Activated CD8-positive, alpha-beta T cell treated with anti-CD3 and anti-CD28 coated beads for 36 hours (primary cell): ENCODE data around the gene REC8. TPM values are rescaled to one million over a fixed set of nuclear protein-coding genes. Genes with fewer than 3 reads are reported as not detected.

Source experiments
- ATAC-seq: fragments of 200-7000 bp; cut with Tn5 transposase; one replicate; pipeline ENCODE4 v1.10.0; 2021; ENCODE audit warnings: mild to moderate bottlenecking, moderate library complexity
- CTCF ChIA-PET: fragments of 350-600 bp; sonication (Branson Sonifier 250); formaldehyde crosslinking; loops from one replicate; lab custom pipeline; 2021; ENCODE audit warnings: antibody characterized with exemption; lab: Charles Lee
- POLR2A ChIA-PET: fragments of 350-600 bp; sonication (Branson Sonifier 250); formaldehyde crosslinking; loops from one replicate; lab custom pipeline; 2021; ENCODE audit warnings: antibody characterized with exemption; lab: Charles Lee
- DNase-seq: peaks from one replicate; pipeline ENCODE4 v3.0.0-alpha.2; 2020
- H3K27ac Mint-ChIP-seq: one replicate; pipeline ENCODE4 v1.8.0; 2021; ENCODE audit warnings: mild to moderate bottlenecking, mixed read lengths
- H3K27me3 Mint-ChIP-seq: one replicate; pipeline ENCODE4 v1.8.0; 2021; ENCODE audit warnings: mixed read lengths
- H3K36me3 Mint-ChIP-seq: one replicate; pipeline ENCODE4 v1.8.0; 2021; ENCODE audit warnings: low read depth, mixed read lengths
- H3K4me1 Mint-ChIP-seq: one replicate; pipeline ENCODE4 v1.8.0; 2021; ENCODE audit warnings: low read depth, mixed read lengths
- H3K4me3 Mint-ChIP-seq: one replicate; pipeline ENCODE4 v1.8.0; 2021; ENCODE audit warnings: mild to moderate bottlenecking, moderate library complexity, mixed read lengths
- H3K9me3 Mint-ChIP-seq: one replicate; pipeline ENCODE4 v1.8.0; 2021; ENCODE audit warnings: mixed read lengths
- intact Hi-C: fragments of 100-400 bp; cut with micrococcal nuclease; formaldehyde crosslinking; loops from one replicate; pipeline ENCODE4 v1.10.0; 2022
- total RNA-seq, 2 experiments: library from RNA; stranded (reverse); gene quantifications; one replicate each; pipeline ENCODE4 v1.2.3, GENCODE V29; 2021
- TF ChIP-seq, protein P1 (sequence below): fragments of 200-600 bp; IDR thresholded peaks from one replicate; pipeline ENCODE4 v1.8.0; 2022; ENCODE audit warnings: antibody characterized with exemption, mild to moderate bottlenecking

REC8 gene
- total RNA-seq, 2 experiments from 2014 or later: 25.0 to 32.9 TPM

DNA sequence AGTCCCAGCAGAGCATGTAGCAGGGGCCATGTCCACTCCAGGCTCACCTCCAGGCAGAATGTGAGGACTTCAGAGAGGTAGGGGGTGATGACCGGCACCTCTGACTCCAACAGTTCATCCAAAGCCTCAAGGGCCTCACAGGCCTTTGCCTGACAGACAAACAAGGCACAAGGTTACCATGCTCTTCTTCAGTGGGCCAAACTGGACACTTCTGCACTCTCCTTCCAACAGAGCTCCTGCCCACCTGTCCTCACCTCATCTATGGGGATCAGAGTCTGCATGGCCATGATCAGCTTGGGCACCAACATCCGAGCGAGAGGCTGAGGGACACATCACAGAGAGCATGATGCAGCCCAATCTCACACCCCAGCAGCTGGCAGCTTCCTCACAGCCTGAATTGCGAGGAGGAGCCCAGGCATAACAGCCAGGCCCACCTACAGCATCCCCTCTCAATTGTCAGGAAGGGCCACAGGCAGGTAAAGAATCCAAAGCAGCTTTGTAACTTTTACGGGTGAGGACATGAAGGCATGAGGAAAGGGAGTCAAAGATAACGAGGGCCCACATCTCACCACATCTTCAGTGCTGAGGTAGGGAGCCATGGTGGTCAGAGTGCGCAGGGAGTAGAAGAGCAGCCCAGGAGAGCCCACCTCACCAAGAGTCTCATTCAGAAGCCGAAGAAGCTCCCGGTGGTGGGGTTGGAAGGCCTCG is 15.1 kb downstream of the REC8 start:
- peaks cover 34% of the 10 kb centered on the region for H3K4me1 Mint-ChIP-seq
- no peak for ATAC-seq
- DNase-seq: no peak
- ChIA-PET POLR2A (interaction anchor here (0.6 to 13.4 kb wide), 9 partner anchors 8 to 127 kb away, joined by 3 to 163 read pairs (median 16); partner anchors contain the start of genes CHMP4A, IRF9, REC8 and TM9SF1), CTCF (interaction anchor here (1.4 kb wide), 1 partner anchor 26 kb away, joined by 5 read pairs; the partner anchor contains the start of gene IRF9)
- intact Hi-C loops: no loop called here
- H3K9me3 Mint-ChIP-seq: no peaks in the 10 kb centered on the region
- peaks cover 33% of the 10 kb centered on the region for H3K36me3 Mint-ChIP-seq
- H3K4me3 Mint-ChIP-seq: peak overlapping the region; percentile 92
- TF ChIP-seq, protein P1, sequence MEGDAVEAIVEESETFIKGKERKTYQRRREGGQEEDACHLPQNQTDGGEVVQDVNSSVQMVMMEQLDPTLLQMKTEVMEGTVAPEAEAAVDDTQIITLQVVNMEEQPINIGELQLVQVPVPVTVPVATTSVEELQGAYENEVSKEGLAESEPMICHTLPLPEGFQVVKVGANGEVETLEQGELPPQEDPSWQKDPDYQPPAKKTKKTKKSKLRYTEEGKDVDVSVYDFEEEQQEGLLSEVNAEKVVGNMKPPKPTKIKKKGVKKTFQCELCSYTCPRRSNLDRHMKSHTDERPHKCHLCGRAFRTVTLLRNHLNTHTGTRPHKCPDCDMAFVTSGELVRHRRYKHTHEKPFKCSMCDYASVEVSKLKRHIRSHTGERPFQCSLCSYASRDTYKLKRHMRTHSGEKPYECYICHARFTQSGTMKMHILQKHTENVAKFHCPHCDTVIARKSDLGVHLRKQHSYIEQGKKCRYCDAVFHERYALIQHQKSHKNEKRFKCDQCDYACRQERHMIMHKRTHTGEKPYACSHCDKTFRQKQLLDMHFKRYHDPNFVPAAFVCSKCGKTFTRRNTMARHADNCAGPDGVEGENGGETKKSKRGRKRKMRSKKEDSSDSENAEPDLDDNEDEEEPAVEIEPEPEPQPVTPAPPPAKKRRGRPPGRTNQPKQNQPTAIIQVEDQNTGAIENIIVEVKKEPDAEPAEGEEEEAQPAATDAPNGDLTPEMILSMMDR: no peak
- H3K27me3 Mint-ChIP-seq: no peaks in the 10 kb centered on the region
- no peak overlapping the region for H3K27ac Mint-ChIP-seq

DNA sequence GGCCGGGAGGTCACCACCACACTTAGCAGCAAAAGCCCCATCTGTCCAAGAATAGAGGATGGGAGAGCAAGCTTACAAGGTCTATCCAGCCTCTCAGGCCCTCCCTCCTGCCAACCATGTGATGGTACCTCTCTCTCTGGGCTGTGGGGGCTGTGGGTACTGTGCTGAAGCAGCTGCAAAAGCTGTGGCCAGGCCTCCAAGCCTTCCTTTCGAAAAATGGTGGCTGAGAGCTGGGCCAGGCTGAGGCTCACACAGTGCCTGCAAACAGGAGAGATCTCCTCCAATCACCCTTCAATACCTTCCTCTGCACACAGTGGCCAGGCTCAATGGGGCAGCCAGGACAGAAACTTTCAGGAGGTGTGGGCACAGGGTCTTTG is 15.6 kb downstream of the REC8 start:
- Mint-ChIP-seq H3K4me3 (peak overlapping the region; percentile 92), H3K9me3 (no peaks in the 10 kb centered on the region), H3K36me3 (peaks cover 35% of the 10 kb centered on the region), H3K27me3 (no peaks in the 10 kb centered on the region), H3K27ac (peak overlapping the region; percentile 85), H3K4me1 (peaks cover 36% of the 10 kb centered on the region)
- ChIA-PET CTCF (interaction anchor here (1.4 kb wide), 1 partner anchor 27 kb away, joined by 5 read pairs; the partner anchor contains the start of gene IRF9), POLR2A (interaction anchor here (0.6 to 13.4 kb wide), 12 partner anchors 8 to 127 kb away, joined by 3 to 163 read pairs (median 8); partner anchors contain the start of genes CHMP4A, IRF9, REC8 and TM9SF1)
- ATAC-seq (no peak), DNase-seq (no peak)
- intact Hi-C loops: no loop called here
- TF ChIP-seq, protein P1: no peak

DNA sequence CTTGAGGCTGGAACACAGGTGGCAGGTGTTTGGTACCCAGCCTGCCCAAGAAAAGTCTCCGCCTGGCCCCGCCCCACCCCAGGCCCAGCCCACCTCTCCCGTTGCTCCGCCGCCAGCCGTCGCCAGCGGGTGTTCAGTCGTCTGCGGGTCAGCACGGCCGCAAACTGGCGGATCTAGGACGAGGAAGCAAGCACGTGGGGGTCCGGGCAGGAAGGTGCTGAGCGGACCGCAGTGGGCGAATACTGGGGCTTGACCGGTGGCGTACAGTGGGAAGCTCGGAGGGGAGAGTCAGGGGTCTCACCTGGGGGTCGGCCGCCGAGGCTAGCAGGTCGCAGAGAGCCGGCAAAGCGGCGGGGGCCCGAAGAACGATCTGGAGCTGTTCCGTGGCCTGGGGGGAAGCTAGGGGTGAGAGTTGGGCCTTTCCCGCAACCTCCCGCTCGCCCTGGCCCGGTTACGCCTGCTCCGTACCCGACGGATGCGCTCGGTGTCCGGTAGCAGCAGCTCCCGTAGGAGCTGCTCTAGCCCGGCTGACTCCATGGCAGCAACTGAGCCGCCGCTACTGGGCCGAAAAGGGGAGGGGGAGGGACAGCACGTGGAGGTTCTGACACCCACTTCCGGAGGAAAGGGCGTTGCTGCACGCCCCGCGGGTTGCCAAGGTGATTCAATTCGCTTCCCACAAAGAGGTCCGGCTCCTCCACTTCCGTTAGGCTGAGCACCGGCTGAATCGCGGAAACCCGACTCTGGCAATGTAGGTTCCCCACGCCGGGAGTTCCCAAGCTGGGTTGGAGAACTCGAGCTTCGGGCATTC is 16.6 kb downstream of the REC8 start, which contains the start of gene IPO4:
IPO4 (minus strand) TSS at position 566 of the 808 bp plus-strand sequence; CDS start at position 537, 29 bp downstream.
- Mint-ChIP-seq H3K4me3 (peak within 1 kb of the TSS; percentile 92), H3K9me3 (no peaks in the 10 kb centered on the region), H3K4me1 (peaks cover 41% of the 10 kb centered on the region), H3K36me3 (peaks cover 36% of the 10 kb centered on the region), H3K27ac (peak within 1 kb of the TSS; percentile 85), H3K27me3 (no peaks in the 10 kb centered on the region)
- ATAC-seq (peak; percentile 95), DNase-seq (peak; percentile 96)
- ChIA-PET CTCF (interaction anchor here (1.0 to 1.4 kb wide), 8 partner anchors 26 to 243 kb away, joined by 3 to 6 read pairs (median 3); partner anchors contain the start of genes CIDEB, IRF9 and MDP1), POLR2A (interaction anchor here (0.8 to 13.4 kb wide), 24 partner anchors 10 to 249 kb away, joined by 3 to 163 read pairs (median 4); partner anchors contain the start of genes CHMP4A, DCAF11, EMC9 and IRF9)
- intact Hi-C loops: no loop called here
- TF ChIP-seq, protein P1: no peak

DNA sequence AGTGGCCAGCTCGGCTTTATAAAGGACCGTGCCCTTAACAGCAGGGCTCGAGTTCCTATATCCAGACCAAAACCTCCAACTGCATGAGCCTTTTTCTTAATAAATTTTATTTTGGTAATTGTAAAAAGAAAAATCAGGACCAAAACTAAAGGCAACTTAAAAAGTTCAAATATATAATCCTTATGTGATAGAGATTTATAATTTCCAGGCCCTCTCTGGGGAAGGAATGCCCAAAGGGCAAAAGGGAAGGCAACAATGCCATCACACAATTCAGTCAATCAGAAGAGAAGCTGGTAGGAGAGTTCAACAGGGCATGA is 17.1 kb downstream of the REC8 start:
- ATAC-seq (no peak), DNase-seq (no peak)
- ChIA-PET POLR2A (interaction anchor here (0.8 to 13.4 kb wide), 25 partner anchors 10 to 249 kb away, joined by 3 to 163 read pairs (median 4); partner anchors contain the start of genes CHMP4A, DCAF11, EMC9 and IRF9), CTCF (interaction anchor here (1.0 to 1.4 kb wide), 8 partner anchors 26 to 243 kb away, joined by 3 to 6 read pairs (median 3); partner anchors contain the start of genes CIDEB, IRF9 and MDP1)
- peaks cover 35% of the 10 kb centered on the region for H3K36me3 Mint-ChIP-seq
- H3K4me1 Mint-ChIP-seq: peaks cover 43% of the 10 kb centered on the region
- H3K27ac Mint-ChIP-seq: peak overlapping the region; percentile 85
- peak overlapping the region; percentile 92 for H3K4me3 Mint-ChIP-seq
- intact Hi-C loops: no loop called here
- H3K27me3 Mint-ChIP-seq: no peaks in the 10 kb centered on the region
- no peaks in the 10 kb centered on the region for H3K9me3 Mint-ChIP-seq
- TF ChIP-seq, protein P1: no peak
